GM12891 (cell line): ENCODE measurements around the gene SUSD5.

Experiments
- DNase-seq: peaks from one replicate; pipeline ENCODE4 v3.0.0; 2011; ENCODE audit warnings: low spot score; ENCODE audit not compliant: insufficient read length
- FAIRE-seq: peaks from 2 replicates; lab custom pipeline; 2011; peaks lifted over from hg19 to GRCh38; lab: Jason Lieb, UNC
- PAX5 ChIP-seq: IDR thresholded peaks from 2 replicates; pipeline ENCODE4 v1.6.1; 2011; ENCODE audit warnings: low read length, moderate library complexity, mild to moderate bottlenecking; ENCODE audit not compliant: insufficient read depth, severe bottlenecking
- POLR2A ChIP-seq: IDR thresholded peaks from 2 replicates; pipeline ENCODE4 v1.6.1; 2011; ENCODE audit warnings: low read depth, low read length, control low read depth
- POLR2AphosphoS5 ChIP-seq: IDR thresholded peaks from 2 replicates; pipeline ENCODE4 v1.6.1; 2011; ENCODE audit warnings: low read depth, low read length, control low read depth
- POU2F2 ChIP-seq: IDR thresholded peaks from 2 replicates; pipeline ENCODE4 v1.6.1; 2011; ENCODE audit warnings: low read depth, mild to moderate bottlenecking, control low read depth, low read length, moderate library complexity
- SPI1 ChIP-seq: IDR thresholded peaks from 2 replicates; pipeline ENCODE4 v1.6.1; 2011; ENCODE audit warnings: low read depth, low read length, control low read depth
- TAF1 ChIP-seq: IDR thresholded peaks from 2 replicates; pipeline ENCODE4 v1.6.1; 2011; ENCODE audit warnings: low read depth, low read length, control low read depth

Gene SUSD5

GRCh38 chr3:33159234-33159633 is 59.4 kb downstream of the SUSD5 start:
- no peak for TF ChIP-seq SPI1
- no peak for TF ChIP-seq POU2F2
- TF ChIP-seq TAF1 = no peak
- no peak for TF ChIP-seq POLR2AphosphoS5
- TF ChIP-seq POLR2A = no peak
- TF ChIP-seq PAX5 = no peak
- DNase-seq (no peak), FAIRE-seq (no peak)

DNA sequence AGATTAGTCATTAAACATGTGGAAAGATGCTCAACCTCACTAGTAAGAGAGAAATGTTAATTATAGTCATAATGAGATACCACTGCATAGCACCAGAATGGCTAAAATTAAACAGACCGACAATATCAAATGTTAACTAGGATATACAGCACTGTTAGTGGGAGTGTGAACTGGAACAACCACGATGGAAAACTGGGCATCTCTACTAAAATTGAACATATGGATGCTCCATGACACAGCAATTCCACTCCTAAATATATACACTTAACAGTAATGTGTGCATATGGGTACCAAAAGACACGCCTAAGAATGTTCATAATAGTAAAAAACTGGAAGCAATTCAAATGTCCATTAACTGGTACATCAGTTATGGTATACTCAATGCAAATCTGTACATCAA is 63.3 kb downstream of the SUSD5 start:
- no peak for TF ChIP-seq SPI1
- TF ChIP-seq PAX5 = no peak
- TF ChIP-seq TAF1 = no peak
- TF ChIP-seq POLR2A = no peak
- no peak for TF ChIP-seq POU2F2
- TF ChIP-seq POLR2AphosphoS5 = no peak
- no peak for FAIRE-seq
- no peak for DNase-seq

DNA sequence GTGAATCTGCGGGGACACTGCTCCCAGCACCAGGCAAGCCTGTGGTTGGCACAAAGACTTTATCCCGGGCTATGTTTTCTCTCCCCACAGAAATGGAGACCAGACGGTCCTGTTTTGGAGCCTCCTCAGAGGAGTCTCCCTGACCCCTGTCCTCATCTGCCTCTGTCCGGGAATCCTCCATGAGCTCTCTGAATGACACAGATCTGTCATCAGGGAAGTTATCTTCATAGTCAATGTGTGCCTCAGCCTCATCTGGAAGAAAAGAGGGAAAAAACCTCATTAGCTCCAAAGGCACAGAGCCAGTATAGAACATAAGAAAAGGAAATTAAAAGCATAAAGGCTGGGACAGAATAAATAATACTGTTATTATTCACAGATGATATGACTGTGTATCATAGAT is 64.8 kb downstream of the SUSD5 start:
- TF ChIP-seq TAF1 (no peak), POLR2AphosphoS5 (no peak), PAX5 (no peak), POU2F2 (no peak), POLR2A (no peak), SPI1 (no peak)
- FAIRE-seq = no peak
- no peak for DNase-seq

- FAIRE-seq = no peak
- DNase-seq = no peak
- TF ChIP-seq POLR2AphosphoS5 = no peak
- no peak for TF ChIP-seq POU2F2
- no peak for TF ChIP-seq PAX5
- TF ChIP-seq SPI1 = no peak
- no peak for TF ChIP-seq TAF1
- TF ChIP-seq POLR2A = no peak
Measured at GRCh38 chr3:33152363-33153360, 65.9 kb downstream of the SUSD5 start.

- TF ChIP-seq PAX5 (no peak), POU2F2 (no peak), POLR2A (no peak), TAF1 (no peak), POLR2AphosphoS5 (no peak), SPI1 (no peak)
- FAIRE-seq (no peak), DNase-seq (no peak)
Measured at GRCh38 chr3:33149342-33149741, 69.3 kb downstream of the SUSD5 start.

- TF ChIP-seq POLR2A = no peak
- no peak for TF ChIP-seq POLR2AphosphoS5
- no peak for TF ChIP-seq TAF1
- TF ChIP-seq PAX5 = no peak
- TF ChIP-seq POU2F2 = no peak
- TF ChIP-seq SPI1 = no peak
- DNase-seq (no peak), FAIRE-seq (no peak)
Measured at GRCh38 chr3:33146791-33147445, 71.7 kb downstream of the SUSD5 start.

- no peak for FAIRE-seq
- TF ChIP-seq PAX5 (no peak), POLR2A (no peak), POLR2AphosphoS5 (no peak), TAF1 (no peak), POU2F2 (no peak), SPI1 (no peak)
- DNase-seq = no peak
Measured at GRCh38 chr3:33145901-33146580, 72.6 kb downstream of the SUSD5 start.

DNA sequence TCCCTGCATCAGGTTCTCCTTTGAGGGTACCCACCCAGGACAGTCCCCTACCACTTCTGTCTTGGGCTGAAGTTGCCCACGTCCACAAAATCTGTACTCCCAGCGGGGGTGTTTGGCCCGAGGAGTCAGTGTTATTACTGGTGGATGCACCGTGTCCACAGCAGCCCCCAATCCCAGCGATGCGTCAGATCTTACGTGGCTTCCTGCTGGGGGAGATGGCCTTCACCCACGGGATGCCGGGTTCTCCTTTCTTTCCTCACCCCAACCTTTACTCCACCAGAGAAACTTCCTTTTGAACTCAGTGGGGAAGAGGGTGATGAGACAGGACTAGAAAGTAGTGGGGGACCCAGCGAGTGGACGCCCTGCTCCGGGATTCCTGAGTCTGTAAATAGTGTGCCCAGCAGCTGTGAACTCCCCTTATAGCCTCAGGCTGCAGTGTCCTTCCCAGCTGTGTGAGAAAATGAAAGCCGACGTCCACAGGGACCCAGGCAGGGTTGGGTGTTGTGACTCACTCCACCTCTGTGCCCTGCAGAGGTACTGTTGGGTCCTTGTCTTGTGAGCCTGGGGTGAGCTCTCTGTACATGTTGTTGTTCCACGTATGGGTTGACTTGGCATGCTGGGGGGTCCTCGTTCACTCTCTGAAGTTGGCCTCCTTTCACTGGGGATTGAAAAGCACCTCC is 73.2 kb downstream of the SUSD5 start:
- FAIRE-seq (no peak), DNase-seq (no peak)
- TF ChIP-seq TAF1 (no peak), SPI1 (no peak), POU2F2 (no peak), PAX5 (no peak), POLR2AphosphoS5 (no peak), POLR2A (no peak)

- DNase-seq = no peak
- FAIRE-seq = no peak
- no peak for TF ChIP-seq PAX5
- no peak for TF ChIP-seq TAF1
- no peak for TF ChIP-seq POU2F2
- no peak for TF ChIP-seq POLR2AphosphoS5
- TF ChIP-seq SPI1 = no peak
- no peak for TF ChIP-seq POLR2A
Measured at GRCh38 chr3:33144433-33144832, 74.2 kb downstream of the SUSD5 start.
